Upper lobe of right lung (tissue), 1 donor: ENCODE results near the gene IL36G. TPM values are rescaled to one million over a fixed set of nuclear protein-coding genes. Genes with fewer than 3 reads are reported as not detected.

Experiments
- ATAC-seq: fragments of 200-7000 bp; cut with Tn5 transposase; one replicate; pipeline ENCODE4 v1.9.1; 2020; ENCODE audit warnings: mild to moderate bottlenecking, moderate library complexity
- DNase-seq: peaks from one replicate; pipeline ENCODE4 v3.0.0-alpha.2; 2020
- H3K27ac ChIP-seq: fragments of 200-600 bp; one replicate; pipeline ENCODE4 v1.8.0; 2022
- H3K27me3 ChIP-seq: fragments of 200-600 bp; one replicate; pipeline ENCODE4 v1.8.0; 2022; ENCODE audit warnings: mild to moderate bottlenecking
- H3K36me3 ChIP-seq: fragments of 200-600 bp; one replicate; pipeline ENCODE4 v1.8.0; 2022
- H3K4me1 ChIP-seq: fragments of 200-600 bp; one replicate; pipeline ENCODE4 v1.8.0; 2022
- H3K4me3 ChIP-seq: fragments of 200-600 bp; one replicate; pipeline ENCODE4 v1.8.0; 2022; ENCODE audit warnings: mild to moderate bottlenecking
- H3K9me3 ChIP-seq: fragments of 200-600 bp; one replicate; pipeline ENCODE4 v1.8.0; 2022
- CTCF ChIP-seq: fragments of 200-600 bp; IDR thresholded peaks from one replicate; pipeline ENCODE4 v1.8.0; 2022; ENCODE audit warnings: antibody characterized with exemption
- intact Hi-C: fragments of 100-400 bp; cut with DNase I; formaldehyde crosslinking; loops from one replicate; pipeline ENCODE4 v1.11.0; 2022
- total RNA-seq: library from RNA; stranded (reverse); fragmentation: NEBNext Ultra II Directional; extraction: Animal tissue kit (Norgen Biotek cat#: 25700); gene quantifications from one replicate; pipeline ENCODE4 v1.2.1, GENCODE V29; 2021
- donor health status: DM: no; HTN: yes; CAD: no; lungs with severe emphysema.

IL36G gene
- total RNA-seq, 1 donor from 2014 or later = not detected

GRCh38 chr2:112959109-112959812, 18.5 kb upstream of the IL36G start:
- H3K27ac ChIP-seq = no peak overlapping the region
- intact Hi-C loops = no loop called here
- no peaks in the 10 kb centered on the region for H3K9me3 ChIP-seq
- H3K27me3 ChIP-seq = peaks cover 16% of the 10 kb centered on the region
- H3K36me3 ChIP-seq = no peaks in the 10 kb centered on the region
- no peak for TF ChIP-seq CTCF
- no peak overlapping the region for H3K4me3 ChIP-seq
- ATAC-seq (no peak), DNase-seq (no peak)
- no peaks in the 10 kb centered on the region for H3K4me1 ChIP-seq

- no peaks in the 10 kb centered on the region for H3K36me3 ChIP-seq
- H3K4me3 ChIP-seq = no peak overlapping the region
- intact Hi-C loops = no loop called here
- no peaks in the 10 kb centered on the region for H3K4me1 ChIP-seq
- DNase-seq (no peak), ATAC-seq (no peak)
- H3K27ac ChIP-seq = no peak overlapping the region
- no peak for TF ChIP-seq CTCF
- no peaks in the 10 kb centered on the region for H3K9me3 ChIP-seq
- peaks cover 16% of the 10 kb centered on the region for H3K27me3 ChIP-seq
Observed at GRCh38 chr2:112960230-112960825, 17.5 kb upstream of the IL36G start.

- no peak for ATAC-seq
- Histone ChIP-seq H3K27me3 (peaks cover 19% of the 10 kb centered on the region), H3K4me3 (no peak overlapping the region), H3K27ac (no peak overlapping the region), H3K36me3 (no peaks in the 10 kb centered on the region), H3K9me3 (no peaks in the 10 kb centered on the region), H3K4me1 (no peaks in the 10 kb centered on the region)
- no peak for TF ChIP-seq CTCF
- intact Hi-C loops = no loop called here
- no peak for DNase-seq
Observed at GRCh38 chr2:112962308-112963175, 15.3 kb upstream of the IL36G start.

GRCh38 chr2:112967023-112967422, 10.8 kb upstream of the IL36G start:
- Histone ChIP-seq H3K27ac (no peak overlapping the region), H3K9me3 (no peaks in the 10 kb centered on the region), H3K4me1 (no peaks in the 10 kb centered on the region), H3K27me3 (peaks cover 8% of the 10 kb centered on the region), H3K4me3 (no peak overlapping the region), H3K36me3 (no peaks in the 10 kb centered on the region)
- DNase-seq (no peak), ATAC-seq (no peak)
- intact Hi-C loops = no loop called here
- no peak for TF ChIP-seq CTCF

- Histone ChIP-seq H3K36me3 (no peaks in the 10 kb centered on the region), H3K9me3 (no peaks in the 10 kb centered on the region), H3K27ac (no peak overlapping the region), H3K4me1 (no peaks in the 10 kb centered on the region), H3K27me3 (no peaks in the 10 kb centered on the region), H3K4me3 (no peak overlapping the region)
- ATAC-seq (no peak), DNase-seq (no peak)
- TF ChIP-seq CTCF = no peak
- intact Hi-C loops = no loop called here
Observed at GRCh38 chr2:112972423-112973086, 5.3 kb upstream of the IL36G start.
